Measurements from ENCODE around the gene CACNG7.

DNA sequence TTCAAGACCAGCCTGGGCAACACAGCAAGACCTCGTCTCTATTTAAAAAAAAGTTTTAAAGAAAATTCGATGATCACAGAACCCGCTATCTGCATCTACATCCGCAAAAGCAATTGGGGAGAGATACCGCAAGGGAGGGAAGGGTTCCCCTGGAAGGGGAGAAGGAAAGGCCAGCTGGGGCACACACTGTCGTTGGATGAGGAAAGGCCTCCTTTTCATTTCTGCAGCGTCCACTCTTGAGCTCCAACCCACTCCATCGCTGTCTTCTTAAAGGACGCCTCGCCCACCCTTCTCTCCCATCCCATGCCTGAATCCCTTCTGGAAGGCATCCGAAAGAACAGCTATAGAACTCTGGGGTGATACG is 30.3 kb upstream of the CACNG7 start:
- TF ChIP-seq, protein P1, sequence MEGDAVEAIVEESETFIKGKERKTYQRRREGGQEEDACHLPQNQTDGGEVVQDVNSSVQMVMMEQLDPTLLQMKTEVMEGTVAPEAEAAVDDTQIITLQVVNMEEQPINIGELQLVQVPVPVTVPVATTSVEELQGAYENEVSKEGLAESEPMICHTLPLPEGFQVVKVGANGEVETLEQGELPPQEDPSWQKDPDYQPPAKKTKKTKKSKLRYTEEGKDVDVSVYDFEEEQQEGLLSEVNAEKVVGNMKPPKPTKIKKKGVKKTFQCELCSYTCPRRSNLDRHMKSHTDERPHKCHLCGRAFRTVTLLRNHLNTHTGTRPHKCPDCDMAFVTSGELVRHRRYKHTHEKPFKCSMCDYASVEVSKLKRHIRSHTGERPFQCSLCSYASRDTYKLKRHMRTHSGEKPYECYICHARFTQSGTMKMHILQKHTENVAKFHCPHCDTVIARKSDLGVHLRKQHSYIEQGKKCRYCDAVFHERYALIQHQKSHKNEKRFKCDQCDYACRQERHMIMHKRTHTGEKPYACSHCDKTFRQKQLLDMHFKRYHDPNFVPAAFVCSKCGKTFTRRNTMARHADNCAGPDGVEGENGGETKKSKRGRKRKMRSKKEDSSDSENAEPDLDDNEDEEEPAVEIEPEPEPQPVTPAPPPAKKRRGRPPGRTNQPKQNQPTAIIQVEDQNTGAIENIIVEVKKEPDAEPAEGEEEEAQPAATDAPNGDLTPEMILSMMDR (IDR thresholded peaks at IDR 0.05) = no peak
- no peak for TF ChIP-seq POLR2A (IDR thresholded peaks at IDR 0.05)

Measured in testis (tissue), 2 donors.